Measurements from ENCODE around the gene FAM120AOS. TPM values are rescaled to one million over a fixed set of nuclear protein-coding genes. Genes with fewer than 3 reads are reported as not detected.

FAM120AOS gene
- total RNA-seq, 1 donor from 2014 or later: 41.7 TPM

GRCh38 chr9:93480262-93480661 lies 26.9 kb upstream of the FAM120AOS start:
- no peak for TF ChIP-seq CTCF (IDR thresholded peaks at IDR 0.05; ENCODE audit: insufficient read depth, low read length, poor library complexity, severe bottlenecking)
- no peaks in the 10 kb centered on the region for H3K27me3 ChIP-seq (ENCODE audit: control insufficient read depth, insufficient read depth, low read length)
- peaks cover 1% of the 10 kb centered on the region for H3K36me3 ChIP-seq (ENCODE audit: control insufficient read depth, insufficient read depth, low read length)
- H3K4me3 ChIP-seq (ENCODE audit: low read depth, low read length): no peak overlapping the region
- DNase-seq (ENCODE audit: low read depth): no peak

- no peaks in the 10 kb centered on the region for H3K27me3 ChIP-seq (ENCODE audit: control insufficient read depth, insufficient read depth, low read length)
- no peak for DNase-seq (ENCODE audit: low read depth)
- TF ChIP-seq CTCF (IDR thresholded peaks at IDR 0.05; ENCODE audit: insufficient read depth, low read length, poor library complexity, severe bottlenecking): no peak
- peaks cover 1% of the 10 kb centered on the region for H3K36me3 ChIP-seq (ENCODE audit: control insufficient read depth, insufficient read depth, low read length)
- H3K4me3 ChIP-seq (ENCODE audit: low read depth, low read length): no peak overlapping the region
Observed at GRCh38 chr9:93479726-93480125, 26.3 kb upstream of the FAM120AOS start.

- H3K27me3 ChIP-seq (ENCODE audit: control insufficient read depth, insufficient read depth, low read length): no peaks in the 10 kb centered on the region
- no peaks in the 10 kb centered on the region for H3K36me3 ChIP-seq (ENCODE audit: control insufficient read depth, insufficient read depth, low read length)
- H3K4me3 ChIP-seq (ENCODE audit: low read depth, low read length): no peak overlapping the region
- TF ChIP-seq CTCF (IDR thresholded peaks at IDR 0.05; ENCODE audit: insufficient read depth, low read length, poor library complexity, severe bottlenecking): no peak
- DNase-seq (ENCODE audit: low read depth): no peak
Observed at GRCh38 chr9:93477397-93477796, 24.0 kb upstream of the FAM120AOS start.

- DNase-seq (ENCODE audit: low read depth): no peak
- no peak for TF ChIP-seq CTCF (IDR thresholded peaks at IDR 0.05; ENCODE audit: insufficient read depth, low read length, poor library complexity, severe bottlenecking)
- Histone ChIP-seq H3K27me3 (ENCODE audit: control insufficient read depth, insufficient read depth, low read length) (no peaks in the 10 kb centered on the region), H3K4me3 (ENCODE audit: low read depth, low read length) (no peak overlapping the region), H3K36me3 (ENCODE audit: control insufficient read depth, insufficient read depth, low read length) (no peaks in the 10 kb centered on the region)
Observed at GRCh38 chr9:93476924-93477323, 23.5 kb upstream of the FAM120AOS start.

- DNase-seq (ENCODE audit: low read depth): no peak
- no peaks in the 10 kb centered on the region for H3K27me3 ChIP-seq (ENCODE audit: control insufficient read depth, insufficient read depth, low read length)
- H3K4me3 ChIP-seq (ENCODE audit: low read depth, low read length): no peak overlapping the region
- no peak for TF ChIP-seq CTCF (IDR thresholded peaks at IDR 0.05; ENCODE audit: insufficient read depth, low read length, poor library complexity, severe bottlenecking)
- peaks cover 2% of the 10 kb centered on the region for H3K36me3 ChIP-seq (ENCODE audit: control insufficient read depth, insufficient read depth, low read length)
Observed at GRCh38 chr9:93475856-93476255, 22.5 kb upstream of the FAM120AOS start.

GRCh38 chr9:93475108-93475507 lies 21.7 kb upstream of the FAM120AOS start:
- no peaks in the 10 kb centered on the region for H3K27me3 ChIP-seq (ENCODE audit: control insufficient read depth, insufficient read depth, low read length)
- DNase-seq (ENCODE audit: low read depth): no peak
- H3K4me3 ChIP-seq (ENCODE audit: low read depth, low read length): no peak overlapping the region
- peaks cover 2% of the 10 kb centered on the region for H3K36me3 ChIP-seq (ENCODE audit: control insufficient read depth, insufficient read depth, low read length)
- no peak for TF ChIP-seq CTCF (IDR thresholded peaks at IDR 0.05; ENCODE audit: insufficient read depth, low read length, poor library complexity, severe bottlenecking)
